GM23338 (cell line): ENCODE measurements around the gene SYT9.

Source experiments
- POLR2AphosphoS5 ChIP-seq: IDR thresholded peaks from 2 replicates; pipeline ENCODE4 v1.6.1; 2016; ENCODE audit warnings: antibody characterized with exemption, low read depth
- TF ChIP-seq, protein P1 (sequence below), 2 experiments: fragments of 200-600 bp in 1 of 2; sonication (generic) in 1 of 2; conservative IDR thresholded peaks; 2 replicates each; pipeline versions ENCODE4 v1.5.1 to v1.6.1; 2016 to 2017; ENCODE audit warnings: antibody characterized with exemption in 2 of 2, low read depth in 2 of 2, mild to moderate bottlenecking in 2 of 2, moderate library complexity in 1 of 2

DNA sequence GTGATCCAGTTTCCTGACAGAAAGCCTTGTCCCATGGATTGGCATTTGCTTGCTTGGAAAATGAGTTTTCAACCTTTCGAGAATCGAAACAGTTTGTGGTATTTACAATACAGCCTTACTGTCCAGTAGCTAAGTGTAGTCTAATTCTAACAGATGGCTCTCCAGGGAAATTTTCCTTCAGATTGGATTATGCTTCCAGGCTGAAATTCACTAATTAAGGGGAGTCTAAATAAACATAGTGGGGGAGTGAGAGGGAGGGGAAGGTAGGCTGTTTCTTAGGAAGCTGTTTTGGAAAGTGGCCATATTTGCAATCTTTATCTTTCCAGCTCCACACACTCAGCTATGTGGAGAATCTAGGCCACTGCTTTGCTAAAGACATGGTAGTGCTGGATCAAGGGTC, 81.3 kb downstream of the SYT9 start:
- TF ChIP-seq, protein P1, sequence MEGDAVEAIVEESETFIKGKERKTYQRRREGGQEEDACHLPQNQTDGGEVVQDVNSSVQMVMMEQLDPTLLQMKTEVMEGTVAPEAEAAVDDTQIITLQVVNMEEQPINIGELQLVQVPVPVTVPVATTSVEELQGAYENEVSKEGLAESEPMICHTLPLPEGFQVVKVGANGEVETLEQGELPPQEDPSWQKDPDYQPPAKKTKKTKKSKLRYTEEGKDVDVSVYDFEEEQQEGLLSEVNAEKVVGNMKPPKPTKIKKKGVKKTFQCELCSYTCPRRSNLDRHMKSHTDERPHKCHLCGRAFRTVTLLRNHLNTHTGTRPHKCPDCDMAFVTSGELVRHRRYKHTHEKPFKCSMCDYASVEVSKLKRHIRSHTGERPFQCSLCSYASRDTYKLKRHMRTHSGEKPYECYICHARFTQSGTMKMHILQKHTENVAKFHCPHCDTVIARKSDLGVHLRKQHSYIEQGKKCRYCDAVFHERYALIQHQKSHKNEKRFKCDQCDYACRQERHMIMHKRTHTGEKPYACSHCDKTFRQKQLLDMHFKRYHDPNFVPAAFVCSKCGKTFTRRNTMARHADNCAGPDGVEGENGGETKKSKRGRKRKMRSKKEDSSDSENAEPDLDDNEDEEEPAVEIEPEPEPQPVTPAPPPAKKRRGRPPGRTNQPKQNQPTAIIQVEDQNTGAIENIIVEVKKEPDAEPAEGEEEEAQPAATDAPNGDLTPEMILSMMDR (conservative IDR thresholded peaks at IDR 0.05; ENCODE audit: low read depth in 2 of 2), result no peak
- no peak for TF ChIP-seq POLR2AphosphoS5
